ENCODE measurements around the gene PUDP.
"Not testable (repeated sequence)": the region's sequence is repeated elsewhere in the genome, so short reads cannot be mapped to it uniquely, and the experiment has no call there.

Gene PUDP

DNA sequence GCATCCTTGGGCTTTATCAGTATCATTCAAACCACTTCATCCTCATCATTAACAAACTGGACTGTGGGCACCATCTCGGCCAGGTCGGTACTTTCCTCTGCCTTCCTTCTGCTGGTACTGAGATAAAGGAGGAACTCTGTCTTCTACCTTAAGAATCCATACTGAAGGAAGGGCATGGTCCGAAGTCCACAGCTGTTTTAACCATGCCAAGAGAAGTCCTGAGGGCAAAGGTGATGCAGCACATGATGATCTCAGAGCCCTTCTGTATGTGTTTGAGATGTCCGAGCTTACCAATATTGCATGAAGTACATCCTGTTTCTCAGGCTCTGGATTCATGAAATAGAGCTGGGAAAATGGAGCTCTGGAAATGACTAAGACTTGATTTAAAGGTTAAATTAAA, 126.0 kb downstream of the PUDP start:
- TF ChIP-seq, protein P1, sequence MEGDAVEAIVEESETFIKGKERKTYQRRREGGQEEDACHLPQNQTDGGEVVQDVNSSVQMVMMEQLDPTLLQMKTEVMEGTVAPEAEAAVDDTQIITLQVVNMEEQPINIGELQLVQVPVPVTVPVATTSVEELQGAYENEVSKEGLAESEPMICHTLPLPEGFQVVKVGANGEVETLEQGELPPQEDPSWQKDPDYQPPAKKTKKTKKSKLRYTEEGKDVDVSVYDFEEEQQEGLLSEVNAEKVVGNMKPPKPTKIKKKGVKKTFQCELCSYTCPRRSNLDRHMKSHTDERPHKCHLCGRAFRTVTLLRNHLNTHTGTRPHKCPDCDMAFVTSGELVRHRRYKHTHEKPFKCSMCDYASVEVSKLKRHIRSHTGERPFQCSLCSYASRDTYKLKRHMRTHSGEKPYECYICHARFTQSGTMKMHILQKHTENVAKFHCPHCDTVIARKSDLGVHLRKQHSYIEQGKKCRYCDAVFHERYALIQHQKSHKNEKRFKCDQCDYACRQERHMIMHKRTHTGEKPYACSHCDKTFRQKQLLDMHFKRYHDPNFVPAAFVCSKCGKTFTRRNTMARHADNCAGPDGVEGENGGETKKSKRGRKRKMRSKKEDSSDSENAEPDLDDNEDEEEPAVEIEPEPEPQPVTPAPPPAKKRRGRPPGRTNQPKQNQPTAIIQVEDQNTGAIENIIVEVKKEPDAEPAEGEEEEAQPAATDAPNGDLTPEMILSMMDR (conservative IDR thresholded peaks at IDR 0.05) = no peak
- no peak overlapping the region for H3K27ac ChIP-seq

DNA sequence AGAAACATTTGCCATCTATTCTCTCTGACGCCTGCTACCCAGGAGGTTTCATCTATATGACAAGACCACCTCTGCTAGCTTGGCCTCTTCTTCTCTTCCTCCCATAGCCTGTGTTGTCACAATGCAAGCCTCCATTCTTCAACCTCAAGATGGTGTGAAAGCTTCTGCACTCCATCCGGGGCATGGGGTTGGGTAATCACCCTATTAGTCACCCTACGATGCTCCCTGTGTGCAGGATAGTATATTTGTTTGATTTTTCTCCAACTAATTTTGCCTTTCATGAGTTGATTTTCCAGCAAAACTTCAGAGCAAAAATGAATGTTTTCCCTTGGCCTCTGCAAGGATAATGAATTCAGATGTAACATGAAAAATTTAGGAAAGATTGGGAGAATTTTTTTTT, 128.4 kb downstream of the PUDP start:
- no peak overlapping the region for H3K27ac ChIP-seq
- TF ChIP-seq, protein P1 (conservative IDR thresholded peaks at IDR 0.05) = no peak

DNA sequence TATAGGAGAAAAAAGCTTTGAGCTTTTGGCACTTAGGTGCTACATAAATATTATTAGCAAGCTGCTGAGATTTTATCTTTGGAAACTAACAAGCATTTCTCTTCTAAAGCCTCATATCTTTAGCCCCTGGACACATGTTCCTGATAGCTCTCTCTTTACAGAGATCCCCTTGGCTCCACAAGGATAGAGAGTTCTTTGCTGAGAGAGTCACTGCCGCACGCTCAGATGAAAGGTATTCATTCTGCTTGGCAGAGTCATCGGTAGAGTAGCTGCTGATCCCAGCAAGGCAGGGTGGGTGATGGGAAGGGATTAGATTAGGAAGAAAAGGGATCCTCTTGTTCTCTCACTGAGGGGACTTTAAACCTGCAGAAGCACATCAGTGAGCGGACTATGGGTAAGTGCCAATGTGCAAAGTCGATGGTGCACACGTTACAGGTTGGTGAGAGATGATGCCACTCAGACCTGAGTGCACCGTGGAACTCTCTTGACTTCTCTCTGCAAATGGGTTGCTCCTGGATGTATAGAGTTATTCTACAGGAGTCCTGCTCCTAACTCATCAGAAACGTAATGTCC, 135.6 kb downstream of the PUDP start:
- not testable (repeated sequence) for H3K27ac ChIP-seq

DNA sequence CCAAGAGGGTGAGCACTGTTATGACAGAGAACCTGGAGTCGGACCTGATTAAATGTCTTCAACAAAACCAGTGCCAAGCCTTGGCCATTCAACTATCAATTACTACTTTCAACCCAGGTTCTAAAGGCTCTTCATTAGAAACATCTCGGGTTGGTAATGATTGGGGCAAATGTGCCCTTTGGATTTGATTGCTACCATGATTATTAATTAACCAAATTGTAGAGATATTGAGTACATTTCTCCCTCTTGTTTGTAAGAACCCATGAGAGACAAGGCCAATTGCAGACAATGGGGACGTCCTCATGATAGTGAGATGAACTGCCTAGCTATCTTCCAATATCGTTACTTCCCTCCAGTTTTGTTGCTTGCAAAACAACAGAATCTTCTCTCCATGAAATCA, 137.1 kb downstream of the PUDP start:
- not testable (repeated sequence) for H3K27ac ChIP-seq

DNA sequence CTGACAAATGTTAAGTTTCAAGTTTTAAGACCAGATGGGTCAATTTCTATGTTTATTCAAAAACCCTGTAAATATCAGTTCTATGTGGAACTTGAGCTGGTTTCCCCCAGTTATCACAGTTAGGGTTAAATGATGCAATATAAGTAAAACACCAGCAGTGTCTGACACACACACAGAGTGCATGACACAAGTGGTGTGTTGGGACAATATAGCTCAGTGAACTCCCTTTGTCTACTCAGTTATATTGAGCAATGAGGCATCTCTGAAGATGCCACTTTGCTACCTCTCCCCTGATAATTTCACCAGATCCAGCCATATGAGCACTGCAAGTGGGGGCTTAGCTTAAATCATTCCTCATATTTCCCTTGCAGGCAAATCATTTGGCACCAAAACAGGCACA, 140.6 kb downstream of the PUDP start:
- H3K27ac ChIP-seq = not testable (repeated sequence)
